HL-60 (cell line): ENCODE results near the gene CAMTA1.

Source experiments
- GABPA ChIP-seq: IDR thresholded peaks from 2 replicates; pipeline ENCODE4 v1.6.1; 2012; ENCODE audit warnings: low read depth
- POLR2AphosphoS5 ChIP-seq: IDR thresholded peaks from 2 replicates; pipeline ENCODE4 v1.6.1; 2012; ENCODE audit warnings: low read depth
- TF ChIP-seq, protein P1 (sequence below): IDR thresholded peaks from one replicate; pipeline ENCODE4 v1.5.1; 2011; ENCODE audit warnings: low read length, control low read depth, inconsistent platforms; ENCODE audit not compliant: insufficient read depth
- TF ChIP-seq, protein P2 (sequence below): IDR thresholded peaks from 2 replicates; pipeline ENCODE4 v1.6.1; 2012; ENCODE audit warnings: low read depth; ENCODE audit not compliant: insufficient replicate concordance

DNA sequence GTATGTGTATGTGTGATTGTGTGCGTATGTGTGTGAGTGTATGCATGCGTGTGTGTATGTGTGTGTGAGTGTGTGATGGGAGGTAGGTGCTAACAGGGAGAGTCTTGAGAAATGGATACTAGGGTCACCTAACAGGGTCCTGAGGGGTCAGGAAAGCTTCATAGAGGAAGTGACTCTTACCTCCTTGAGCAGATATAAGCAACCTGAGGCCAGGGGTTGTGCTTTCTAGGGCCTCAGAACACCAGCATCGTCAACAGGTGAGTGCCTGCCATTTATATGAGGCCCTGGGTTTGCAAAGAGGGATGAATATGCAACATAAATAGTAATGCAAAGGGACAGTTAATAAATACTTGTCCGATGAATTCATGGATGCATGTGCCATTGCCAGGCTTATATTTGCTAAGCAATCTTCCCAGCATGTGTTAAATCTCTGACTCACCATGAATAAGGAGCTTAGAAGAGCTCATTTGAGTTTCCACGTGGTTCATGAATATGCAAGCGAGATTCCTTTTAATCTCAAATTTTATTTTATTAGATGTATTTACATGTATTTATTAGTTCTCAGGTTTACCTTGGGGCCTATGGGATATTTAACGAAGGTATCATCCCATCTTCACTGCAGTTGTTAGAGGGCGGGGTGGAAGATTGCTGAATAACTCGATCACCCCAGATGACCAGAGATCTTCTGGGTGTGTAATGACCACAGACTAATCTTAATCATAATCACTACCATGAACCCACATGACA is 438.3 kb downstream of the CAMTA1 start:
- TF ChIP-seq POLR2AphosphoS5 (no peak), GABPA (no peak)
- TF ChIP-seq, protein P1, sequence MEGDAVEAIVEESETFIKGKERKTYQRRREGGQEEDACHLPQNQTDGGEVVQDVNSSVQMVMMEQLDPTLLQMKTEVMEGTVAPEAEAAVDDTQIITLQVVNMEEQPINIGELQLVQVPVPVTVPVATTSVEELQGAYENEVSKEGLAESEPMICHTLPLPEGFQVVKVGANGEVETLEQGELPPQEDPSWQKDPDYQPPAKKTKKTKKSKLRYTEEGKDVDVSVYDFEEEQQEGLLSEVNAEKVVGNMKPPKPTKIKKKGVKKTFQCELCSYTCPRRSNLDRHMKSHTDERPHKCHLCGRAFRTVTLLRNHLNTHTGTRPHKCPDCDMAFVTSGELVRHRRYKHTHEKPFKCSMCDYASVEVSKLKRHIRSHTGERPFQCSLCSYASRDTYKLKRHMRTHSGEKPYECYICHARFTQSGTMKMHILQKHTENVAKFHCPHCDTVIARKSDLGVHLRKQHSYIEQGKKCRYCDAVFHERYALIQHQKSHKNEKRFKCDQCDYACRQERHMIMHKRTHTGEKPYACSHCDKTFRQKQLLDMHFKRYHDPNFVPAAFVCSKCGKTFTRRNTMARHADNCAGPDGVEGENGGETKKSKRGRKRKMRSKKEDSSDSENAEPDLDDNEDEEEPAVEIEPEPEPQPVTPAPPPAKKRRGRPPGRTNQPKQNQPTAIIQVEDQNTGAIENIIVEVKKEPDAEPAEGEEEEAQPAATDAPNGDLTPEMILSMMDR = no peak
- TF ChIP-seq, protein P2, sequence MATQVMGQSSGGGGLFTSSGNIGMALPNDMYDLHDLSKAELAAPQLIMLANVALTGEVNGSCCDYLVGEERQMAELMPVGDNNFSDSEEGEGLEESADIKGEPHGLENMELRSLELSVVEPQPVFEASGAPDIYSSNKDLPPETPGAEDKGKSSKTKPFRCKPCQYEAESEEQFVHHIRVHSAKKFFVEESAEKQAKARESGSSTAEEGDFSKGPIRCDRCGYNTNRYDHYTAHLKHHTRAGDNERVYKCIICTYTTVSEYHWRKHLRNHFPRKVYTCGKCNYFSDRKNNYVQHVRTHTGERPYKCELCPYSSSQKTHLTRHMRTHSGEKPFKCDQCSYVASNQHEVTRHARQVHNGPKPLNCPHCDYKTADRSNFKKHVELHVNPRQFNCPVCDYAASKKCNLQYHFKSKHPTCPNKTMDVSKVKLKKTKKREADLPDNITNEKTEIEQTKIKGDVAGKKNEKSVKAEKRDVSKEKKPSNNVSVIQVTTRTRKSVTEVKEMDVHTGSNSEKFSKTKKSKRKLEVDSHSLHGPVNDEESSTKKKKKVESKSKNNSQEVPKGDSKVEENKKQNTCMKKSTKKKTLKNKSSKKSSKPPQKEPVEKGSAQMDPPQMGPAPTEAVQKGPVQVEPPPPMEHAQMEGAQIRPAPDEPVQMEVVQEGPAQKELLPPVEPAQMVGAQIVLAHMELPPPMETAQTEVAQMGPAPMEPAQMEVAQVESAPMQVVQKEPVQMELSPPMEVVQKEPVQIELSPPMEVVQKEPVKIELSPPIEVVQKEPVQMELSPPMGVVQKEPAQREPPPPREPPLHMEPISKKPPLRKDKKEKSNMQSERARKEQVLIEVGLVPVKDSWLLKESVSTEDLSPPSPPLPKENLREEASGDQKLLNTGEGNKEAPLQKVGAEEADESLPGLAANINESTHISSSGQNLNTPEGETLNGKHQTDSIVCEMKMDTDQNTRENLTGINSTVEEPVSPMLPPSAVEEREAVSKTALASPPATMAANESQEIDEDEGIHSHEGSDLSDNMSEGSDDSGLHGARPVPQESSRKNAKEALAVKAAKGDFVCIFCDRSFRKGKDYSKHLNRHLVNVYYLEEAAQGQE = no peak
